Central memory CD4-positive, alpha-beta T cell (primary cell): ENCODE measurements around the gene NANOS3.
A peak's percentile ranks its signal among the peaks of the same experiment; 100 is the strongest.
"Not testable (repeated sequence)": the region's sequence is repeated elsewhere in the genome, so short reads cannot be mapped to it uniquely, and the experiment has no call there.

Experiments
- DNase-seq: peaks from one replicate; pipeline ENCODE4 v3.0.0; 2022

The NANOS3 gene

GRCh38 chr19:13843104-13843921, 33.6 kb upstream of the NANOS3 start:
- DNase-seq, result no peak

GRCh38 chr19:13844130-13844631, 32.8 kb upstream of the NANOS3 start:
- no peak for DNase-seq

- peak; percentile 99 for DNase-seq
Observed at GRCh38 chr19:13846557-13847406, 30.2 kb upstream of the NANOS3 start.

GRCh38 chr19:13847407-13848339, 29.3 kb upstream of the NANOS3 start:
- peak; percentile 81 for DNase-seq

- DNase-seq, result no peak
Observed at GRCh38 chr19:13848340-13848677, 28.6 kb upstream of the NANOS3 start.

GRCh38 chr19:13848798-13849676, 27.9 kb upstream of the NANOS3 start:
- DNase-seq, result no peak

- peak; percentile 56 for DNase-seq
Observed at GRCh38 chr19:13849991-13850909, 26.7 kb upstream of the NANOS3 start.

GRCh38 chr19:13850910-13851733, 25.8 kb upstream of the NANOS3 start:
- DNase-seq, result peak; percentile 35

- not testable (repeated sequence) for DNase-seq
Observed at GRCh38 chr19:13851734-13852114, 25.2 kb upstream of the NANOS3 start.

GRCh38 chr19:13852171-13852707, 24.7 kb upstream of the NANOS3 start:
- not testable (repeated sequence) for DNase-seq

- DNase-seq, result no peak
Observed at GRCh38 chr19:13856497-13856896, 20.4 kb upstream of the NANOS3 start.

GRCh38 chr19:13859361-13859880, 17.5 kb upstream of the NANOS3 start:
- no peak for DNase-seq

- no peak for DNase-seq
Observed at GRCh38 chr19:13860679-13861391, 16.1 kb upstream of the NANOS3 start.

- DNase-seq, result no peak
Observed at GRCh38 chr19:13861392-13861713, 15.6 kb upstream of the NANOS3 start.

- peak; percentile 81 for DNase-seq
Observed at GRCh38 chr19:13861714-13862531, 15.0 kb upstream of the NANOS3 start.

- no peak for DNase-seq
Observed at GRCh38 chr19:13864046-13864666, 12.8 kb upstream of the NANOS3 start.
